Stimulated activated CD4-positive, alpha-beta T cell treated with anti-CD3 and anti-CD28 coated beads, Interleukin-2, amount 100 ng/mL, for 4 hours (primary cell): Measurements from ENCODE around the gene POU3F3.

ENCODE experiments used
- DNase-seq: peaks from one replicate; pipeline ENCODE4 v3.0.0-alpha.2; 2020; ENCODE audit warnings: low read depth

The POU3F3 gene

DNA sequence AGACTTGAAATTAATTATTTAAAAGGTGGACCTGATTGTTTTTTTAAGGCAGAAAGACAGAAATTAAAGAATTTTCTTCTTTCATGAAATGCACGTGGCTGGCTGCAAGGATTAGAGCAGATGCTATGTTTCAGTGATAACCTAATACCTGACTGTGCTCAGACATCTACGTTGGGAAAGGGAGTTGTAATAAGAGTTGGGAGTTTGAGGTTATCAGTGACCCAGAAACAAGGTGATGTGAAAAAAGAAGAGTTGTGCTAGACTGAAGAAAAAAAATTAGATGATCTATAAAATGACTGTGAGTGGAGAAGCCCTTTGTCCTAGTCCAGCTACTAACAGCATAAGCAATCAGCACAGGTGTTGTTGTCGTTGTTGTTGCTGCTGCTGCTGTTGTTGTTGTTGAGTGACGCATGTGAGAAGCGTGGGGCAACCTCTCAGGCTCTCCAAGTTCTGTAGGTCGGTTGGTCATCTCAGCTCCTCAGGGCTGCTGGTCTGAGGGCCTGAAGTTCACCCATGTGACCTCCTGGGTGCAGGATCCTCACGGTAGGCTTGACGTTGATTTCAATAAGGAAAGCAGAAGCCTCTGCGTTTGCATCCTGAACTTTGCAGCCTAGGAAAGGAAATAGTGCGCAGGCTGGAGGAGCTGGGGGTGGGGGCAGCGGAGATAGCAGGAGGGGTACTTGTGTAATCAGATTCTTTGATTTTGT is 7.6 kb downstream of the POU3F3 start:
- DNase-seq = no peak

DNA sequence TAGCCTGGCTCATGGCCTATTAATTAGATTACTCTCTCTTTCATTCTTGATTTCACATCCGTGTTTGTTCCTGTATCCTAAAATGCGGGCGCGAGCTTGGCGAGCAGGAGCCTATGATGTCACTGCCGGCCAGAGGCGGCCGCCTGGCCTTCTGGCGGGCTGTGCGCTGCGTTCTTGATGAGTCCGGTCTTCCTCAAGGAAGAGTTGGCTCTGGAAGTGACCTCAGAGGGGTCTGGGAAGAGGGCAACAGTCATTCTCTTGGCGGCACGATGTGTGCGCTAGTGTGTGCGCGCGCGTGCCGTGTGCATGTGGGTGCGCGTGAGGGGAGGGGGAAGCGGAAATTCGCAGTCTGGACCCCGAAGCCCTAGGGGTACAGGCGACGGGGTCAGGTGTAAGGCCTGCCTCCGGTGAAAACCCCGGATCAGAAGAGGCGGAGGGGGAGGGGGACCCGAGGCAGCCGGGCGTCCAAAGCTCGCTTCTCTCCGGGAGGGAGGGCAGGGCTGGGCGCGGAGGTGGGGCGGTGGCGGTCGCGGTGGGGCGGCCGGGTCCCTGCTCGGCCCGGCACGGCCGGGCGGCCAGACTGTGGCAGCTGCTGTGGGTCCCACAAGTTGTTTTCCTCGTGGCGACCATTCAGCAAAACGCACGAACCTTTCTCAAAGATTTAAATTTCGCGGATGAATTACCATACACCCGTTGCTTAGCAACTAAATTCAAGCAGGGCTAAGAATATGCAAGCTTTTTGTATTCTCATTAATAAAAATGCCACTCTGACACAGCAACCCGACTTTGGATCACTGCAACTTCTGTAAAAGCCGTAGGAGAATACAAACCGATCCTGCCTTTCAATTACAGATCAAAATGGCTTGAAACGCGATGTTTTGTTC is 8.4 kb downstream of the POU3F3 start:
- no peak for DNase-seq

DNA sequence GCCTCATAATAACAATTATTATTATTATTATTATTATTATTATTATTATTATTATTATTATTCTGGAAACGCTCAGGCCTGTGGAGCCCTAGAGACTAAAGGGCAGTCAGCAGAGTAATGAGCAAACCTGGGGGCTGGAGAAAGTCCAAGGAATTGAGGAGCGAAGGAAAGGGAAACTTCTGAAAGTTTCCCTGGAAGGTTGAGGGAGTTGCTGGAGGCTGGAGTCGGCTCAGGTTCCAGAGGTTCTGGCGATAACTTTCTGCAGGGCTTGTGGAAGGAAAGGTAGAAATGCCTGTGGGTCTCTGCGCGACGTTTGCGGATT is 9.2 kb downstream of the POU3F3 start:
- DNase-seq = no peak

DNA sequence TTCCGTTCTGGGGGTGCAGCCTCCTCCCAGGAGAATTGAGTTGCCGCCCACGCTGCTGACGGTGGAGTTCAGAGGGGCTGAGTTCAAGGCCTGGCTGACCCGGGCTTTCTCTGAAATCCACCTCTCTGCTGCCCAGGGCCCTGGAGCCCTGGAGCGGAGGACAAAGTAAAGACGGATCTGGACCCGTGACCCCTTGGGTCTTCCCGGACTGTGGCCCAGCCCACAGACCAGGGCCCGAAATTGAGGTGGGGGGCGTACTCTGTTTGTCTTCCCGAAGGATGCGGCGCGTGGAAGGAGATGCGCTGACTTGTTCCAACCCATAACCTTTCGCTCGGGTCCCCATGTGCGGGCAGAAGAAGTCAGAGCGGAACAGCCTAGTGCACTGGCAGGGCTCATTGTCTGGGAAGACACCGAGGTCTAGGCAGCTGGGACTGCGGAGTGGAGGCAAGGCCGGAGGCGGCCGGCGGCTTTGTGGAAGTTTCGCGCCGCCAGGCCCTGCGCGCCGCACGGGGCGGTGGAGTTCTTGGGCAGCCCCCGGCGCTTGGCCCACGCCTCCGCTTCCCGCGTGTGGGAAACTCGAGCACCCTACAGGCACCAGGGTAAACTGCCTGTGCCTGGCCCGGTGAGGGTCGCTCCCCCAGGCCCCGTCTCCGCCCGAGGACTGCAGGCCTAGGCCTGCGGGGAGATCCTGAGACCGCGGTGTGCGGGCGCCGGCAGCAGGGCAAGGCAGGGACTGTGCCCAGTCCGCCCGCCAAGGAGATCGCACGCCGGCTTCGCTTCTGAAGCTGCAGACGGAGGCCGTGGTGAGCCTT is 9.8 kb downstream of the POU3F3 start:
- DNase-seq = no peak

DNA sequence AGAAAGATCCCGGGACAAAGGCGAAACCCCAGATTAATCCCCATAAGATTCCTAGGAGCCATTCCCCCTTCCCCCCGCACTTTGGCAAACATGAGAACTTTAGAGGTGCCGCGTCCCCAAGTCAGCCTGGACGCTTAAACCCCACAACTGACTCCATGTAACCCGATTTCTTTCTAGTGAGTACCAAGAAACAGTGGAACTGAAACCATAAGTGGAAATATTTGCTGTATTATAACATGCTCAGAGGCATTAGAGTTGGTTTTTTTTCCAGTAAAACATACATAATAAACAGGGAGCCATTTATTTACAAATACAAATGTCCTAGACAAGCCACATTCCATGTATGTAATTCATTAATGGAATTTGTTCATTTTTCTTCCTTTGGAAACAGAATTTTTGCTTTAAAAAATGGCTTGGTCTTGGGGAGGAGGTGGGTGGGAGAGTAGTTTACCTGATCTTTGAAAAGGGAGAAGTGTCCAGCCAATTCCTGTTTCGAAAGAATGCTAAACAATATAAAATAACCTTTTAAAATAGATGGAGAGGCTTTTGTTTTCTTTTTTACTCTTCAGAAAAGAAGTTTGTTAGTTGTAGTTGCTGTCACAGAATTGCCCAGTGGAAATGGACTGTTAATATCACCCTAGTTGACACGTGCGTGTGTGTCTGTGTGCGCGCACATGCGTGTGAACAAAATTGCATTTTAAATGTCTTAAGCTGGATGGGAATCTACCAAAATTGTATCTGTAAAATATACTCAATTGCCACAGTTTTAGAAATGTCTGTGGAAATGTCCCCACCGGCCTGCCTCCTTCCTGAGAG is 10.6 kb downstream of the POU3F3 start:
- DNase-seq = no peak

DNA sequence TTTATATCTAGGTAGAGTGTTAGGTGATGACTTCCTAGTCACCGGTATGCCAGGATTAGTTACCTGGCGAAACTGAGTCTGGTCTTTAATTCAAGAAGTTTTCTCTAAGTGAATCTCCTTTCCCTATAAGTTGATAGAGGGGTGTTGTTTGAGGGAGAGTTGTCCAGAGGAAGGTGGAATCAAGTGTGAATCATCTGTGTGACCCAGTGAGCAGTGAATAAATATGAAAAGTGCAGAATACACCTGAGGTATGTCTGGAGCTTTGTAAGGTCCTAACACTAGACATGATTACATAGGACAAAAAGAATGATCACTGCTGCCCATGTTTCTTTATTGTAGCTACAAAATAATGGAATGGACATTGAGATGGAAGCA is 11.2 kb downstream of the POU3F3 start:
- no peak for DNase-seq

DNA sequence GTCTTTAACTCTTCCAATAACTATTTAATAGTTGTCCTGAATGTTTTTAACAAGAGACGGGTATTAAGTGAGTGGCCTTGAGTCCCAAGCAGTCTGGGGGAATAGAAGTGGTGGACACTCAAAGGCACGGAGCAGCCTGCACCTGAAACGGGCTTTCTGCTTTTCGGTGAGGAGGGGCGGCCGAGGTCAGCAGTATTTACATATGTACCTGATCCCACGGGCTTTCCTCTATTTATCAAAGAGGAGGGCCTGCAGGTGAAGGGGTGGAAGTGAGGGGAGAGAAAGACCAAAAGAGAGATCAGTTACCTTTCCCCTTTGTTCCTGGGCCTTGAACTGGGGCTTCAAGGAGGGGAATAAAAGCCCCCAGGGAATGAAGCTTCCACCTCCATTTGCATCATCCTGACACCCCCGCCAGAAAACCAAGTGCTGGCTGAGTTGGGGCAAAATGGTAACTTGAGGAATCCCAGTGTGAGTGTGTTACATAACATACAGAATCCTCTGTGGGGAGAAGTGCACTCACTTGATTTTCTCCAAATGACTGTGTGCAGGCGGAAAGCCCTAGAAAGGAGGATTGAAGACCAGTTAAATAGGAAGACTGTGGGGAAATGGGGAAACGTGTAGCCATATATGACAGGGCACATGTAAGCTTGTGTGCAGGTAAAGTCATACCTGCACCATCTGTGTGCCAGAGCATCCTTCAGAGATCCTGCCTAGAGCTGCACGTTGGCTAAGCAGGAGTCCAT is 12.4 kb downstream of the POU3F3 start:
- no peak for DNase-seq

DNA sequence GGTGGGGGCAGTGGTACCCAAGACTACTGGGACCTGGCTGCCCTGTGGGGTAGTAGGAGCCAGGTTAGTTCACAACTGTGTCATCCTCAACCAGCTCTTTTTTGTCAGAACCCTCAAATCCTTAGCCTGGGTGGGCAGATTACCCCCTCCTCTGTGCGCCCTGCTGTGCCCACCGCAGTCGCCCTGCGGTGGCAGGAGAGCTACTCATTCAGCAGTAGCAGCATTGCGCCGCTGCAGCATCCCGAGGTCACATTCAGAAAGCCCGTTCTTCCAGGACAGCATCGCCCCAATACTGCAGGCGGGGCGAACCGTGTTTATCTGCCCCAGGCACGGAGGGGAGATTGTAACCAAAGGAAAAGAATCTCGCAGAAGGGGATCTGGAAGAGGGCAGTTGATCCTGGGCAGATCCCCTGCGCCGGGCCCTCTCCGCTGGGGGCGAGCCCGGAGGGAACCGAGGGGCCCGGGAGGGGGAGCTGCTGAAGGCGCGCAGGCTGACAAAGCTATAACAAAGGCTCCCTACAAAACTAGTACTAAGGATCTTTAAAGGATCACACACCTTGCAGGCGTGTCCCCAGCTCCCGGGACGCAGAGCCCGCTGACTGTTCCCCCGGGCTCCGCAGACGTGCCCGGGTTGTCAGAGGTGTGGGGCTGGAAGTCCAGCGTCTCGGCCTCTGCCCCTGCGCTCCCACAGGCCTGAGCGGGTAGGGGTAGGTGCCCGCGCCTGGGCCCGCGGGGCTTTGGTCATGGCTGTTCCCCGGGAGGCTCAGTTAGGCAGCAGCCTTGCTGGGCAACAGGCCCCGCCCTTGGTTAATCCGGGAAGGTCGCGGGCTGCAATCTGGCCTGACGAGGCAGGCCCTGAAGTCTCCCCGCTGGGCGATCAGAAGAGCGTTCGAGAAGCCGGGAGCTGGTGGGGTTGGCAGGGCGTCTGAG is 13.2 kb downstream of the POU3F3 start:
- DNase-seq = no peak

DNA sequence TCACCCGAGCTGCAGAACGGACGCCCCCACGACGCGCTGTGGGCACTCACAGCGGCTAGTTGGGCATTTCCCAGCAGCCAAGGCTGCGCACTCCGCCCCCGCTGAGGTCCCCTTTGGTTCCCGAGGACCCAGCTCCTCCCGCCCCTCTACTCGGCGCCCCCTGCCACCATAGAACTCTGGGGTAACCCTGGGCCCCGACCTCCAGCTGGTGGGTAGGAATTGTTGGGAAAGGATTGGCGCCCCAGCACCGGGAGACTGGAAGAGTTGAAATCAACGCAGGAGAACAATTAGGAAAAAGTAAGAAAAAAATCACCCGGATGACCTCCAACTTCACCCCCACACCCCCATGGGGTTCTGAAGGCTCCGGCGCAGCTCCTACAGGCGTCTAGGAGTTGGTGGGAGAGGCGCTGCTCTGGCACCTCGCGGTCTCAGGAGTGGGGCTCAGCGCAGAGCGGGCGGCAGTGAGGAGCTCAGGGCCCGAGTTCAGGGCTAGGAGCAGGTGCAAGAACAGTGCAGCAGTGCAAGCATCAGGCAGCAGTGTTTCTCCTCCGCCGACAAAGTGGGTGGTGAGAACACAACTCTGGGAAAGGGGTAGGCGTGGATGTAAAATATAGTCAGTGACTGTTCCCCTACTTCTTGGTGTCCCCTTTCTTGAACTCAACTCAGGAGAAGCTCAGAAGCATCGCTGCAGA is 14.0 kb downstream of the POU3F3 start:
- DNase-seq = no peak

DNA sequence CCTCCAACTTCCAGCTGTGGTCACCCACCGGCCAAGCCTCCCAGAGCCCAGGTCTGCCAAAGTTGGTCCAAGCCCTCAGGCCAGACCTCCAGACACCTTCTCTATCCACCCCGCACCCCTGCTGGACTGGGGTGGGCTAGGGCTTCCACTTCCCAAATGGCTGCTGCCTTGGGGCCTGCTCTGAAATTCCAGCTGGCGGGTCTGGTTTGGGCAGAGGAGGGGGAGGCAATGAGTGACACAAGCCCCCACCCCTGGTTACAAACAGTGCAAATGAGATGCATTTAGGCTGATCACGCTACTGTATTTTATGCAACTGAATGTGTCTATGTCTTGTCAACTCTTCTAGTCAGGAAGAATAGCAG is 14.6 kb downstream of the POU3F3 start:
- DNase-seq = no peak

DNA sequence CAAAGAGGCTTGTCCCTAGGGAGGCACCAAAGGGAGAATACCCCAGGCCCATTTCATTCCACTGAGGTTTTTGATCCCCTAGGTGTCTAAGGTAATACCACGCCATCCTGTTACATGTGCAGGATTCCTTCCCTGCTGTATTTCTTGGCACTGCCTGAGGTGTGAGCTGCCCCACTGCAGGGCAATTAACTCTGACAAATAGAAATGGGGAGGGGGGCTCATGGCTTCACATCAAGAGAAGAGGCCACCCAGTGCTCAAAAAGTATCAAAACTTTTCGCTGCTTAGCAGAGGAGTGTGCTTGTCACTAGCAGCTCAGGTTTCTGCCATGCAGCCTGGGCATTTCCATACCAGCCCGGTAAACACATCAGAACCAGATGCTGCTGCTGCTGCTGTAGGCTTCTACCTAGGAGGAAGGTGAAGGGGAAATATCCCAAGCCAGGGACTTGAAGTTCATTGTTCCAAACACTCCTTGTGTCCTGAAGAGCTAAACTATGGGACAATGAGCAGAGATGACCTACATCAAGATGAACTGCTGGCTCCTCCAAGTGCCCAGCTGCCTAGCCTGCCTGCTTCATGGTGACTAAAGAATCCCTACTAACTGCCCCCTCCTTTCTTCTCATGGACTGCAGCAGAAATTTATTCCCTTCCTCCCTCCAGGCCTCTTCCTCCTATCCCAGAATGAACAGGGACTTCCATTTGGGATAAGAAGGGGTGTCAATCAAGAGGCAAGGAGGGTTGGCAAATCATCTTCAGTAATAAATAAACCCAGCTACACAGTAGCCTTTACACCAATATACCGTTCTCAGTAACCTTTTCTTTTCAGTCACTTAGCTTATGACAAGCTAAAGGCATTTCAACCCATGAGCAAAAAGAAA is 16.4 kb downstream of the POU3F3 start:
- no peak for DNase-seq

DNA sequence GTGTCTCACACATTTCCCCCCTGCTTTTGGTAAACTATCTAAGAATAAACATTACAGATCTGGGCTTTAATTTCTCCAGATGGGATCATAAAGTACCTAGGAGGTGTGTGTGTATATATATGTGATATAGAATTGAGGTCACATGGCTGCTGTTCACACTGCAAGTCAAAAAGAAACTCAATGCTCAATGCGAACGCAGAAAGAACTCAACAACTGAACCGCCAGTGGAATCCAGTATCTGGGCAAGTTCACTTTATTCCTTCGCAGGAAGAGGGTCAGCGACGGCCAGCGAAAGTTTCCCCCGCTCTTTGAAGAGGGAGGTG is 17.7 kb downstream of the POU3F3 start:
- DNase-seq = no peak

DNA sequence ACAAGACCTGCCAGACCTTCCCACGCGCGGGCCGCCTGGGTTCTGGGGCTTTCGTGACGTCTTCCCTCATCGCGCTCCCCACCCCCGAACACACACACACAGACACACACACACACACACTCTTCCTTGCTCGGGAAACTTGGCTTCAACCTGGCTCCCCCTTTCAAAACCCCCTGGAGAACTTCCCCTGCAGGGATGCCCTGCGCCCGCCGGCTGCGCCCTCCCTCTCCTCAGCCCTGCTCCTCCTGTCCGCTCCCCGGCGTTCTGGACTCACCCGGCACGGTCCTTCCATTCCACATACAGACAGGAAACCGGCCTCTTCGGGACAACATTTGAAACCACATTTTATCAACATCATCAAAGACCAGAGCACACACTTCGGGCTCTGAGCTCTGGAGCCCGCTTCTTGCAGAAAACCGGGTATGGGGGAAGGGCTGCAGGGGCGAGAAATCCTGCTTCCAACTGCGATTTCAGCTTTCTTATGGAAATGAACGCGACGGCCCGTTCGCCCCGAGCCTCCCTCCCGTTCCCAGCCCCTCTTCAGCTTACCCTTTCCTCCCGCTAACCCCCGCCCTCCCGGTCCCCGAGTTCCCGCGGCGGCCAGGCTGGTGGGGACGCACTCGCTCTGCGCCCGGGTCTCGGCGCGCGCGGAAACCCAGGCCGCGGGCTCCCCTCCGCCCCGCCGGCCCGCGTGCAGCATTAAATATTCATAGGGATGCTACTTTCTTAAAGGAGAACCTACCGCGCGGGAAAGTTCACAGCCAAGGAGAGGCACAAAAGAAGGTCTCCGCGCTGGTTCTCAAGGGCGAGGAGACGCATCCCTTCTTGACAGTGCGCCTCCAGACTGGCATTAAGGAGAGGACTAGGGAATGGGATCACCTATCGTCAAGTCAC is 18.3 kb downstream of the POU3F3 start:
- no peak for DNase-seq

DNA sequence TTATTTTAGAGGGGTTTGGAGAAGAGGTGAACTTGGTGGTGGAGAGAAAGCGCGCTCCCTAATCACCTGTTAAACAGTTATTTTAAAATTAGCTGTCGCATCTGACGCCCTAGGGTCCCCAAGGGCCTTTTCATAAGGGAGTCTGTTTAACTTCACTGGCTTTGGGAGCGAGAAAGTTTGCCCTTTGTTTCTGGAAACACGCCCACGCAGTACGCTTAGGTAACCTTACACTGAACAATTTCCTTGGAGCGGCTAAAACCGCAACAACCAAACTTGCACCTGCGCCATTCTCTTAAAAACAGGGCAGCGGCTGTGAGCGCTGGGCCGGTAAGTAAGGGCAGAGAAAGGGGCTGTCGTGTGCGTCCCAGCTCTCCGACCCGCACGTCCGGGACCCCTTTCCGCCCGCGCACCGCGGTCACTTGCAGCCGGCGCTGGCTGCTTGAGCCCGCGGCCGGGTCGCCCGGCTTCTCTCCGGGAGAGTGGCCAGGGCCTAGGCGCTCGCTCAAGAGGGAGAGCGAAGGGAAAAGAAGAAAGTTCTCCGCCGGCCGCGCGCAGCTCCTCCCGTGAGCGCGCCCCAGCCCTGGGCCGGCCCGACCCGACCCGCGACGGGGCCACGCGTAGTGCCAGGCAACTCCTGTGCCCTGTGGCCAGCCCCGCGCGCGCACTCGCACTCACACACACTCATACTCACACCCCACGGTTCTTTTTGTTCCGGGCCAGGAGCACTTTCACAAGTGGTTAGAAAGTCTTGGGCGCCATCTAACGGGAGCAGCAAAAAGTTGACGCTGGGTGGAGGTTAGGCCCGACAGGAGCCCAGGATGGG is 19.2 kb downstream of the POU3F3 start:
- DNase-seq = peak; percentile 21

DNA sequence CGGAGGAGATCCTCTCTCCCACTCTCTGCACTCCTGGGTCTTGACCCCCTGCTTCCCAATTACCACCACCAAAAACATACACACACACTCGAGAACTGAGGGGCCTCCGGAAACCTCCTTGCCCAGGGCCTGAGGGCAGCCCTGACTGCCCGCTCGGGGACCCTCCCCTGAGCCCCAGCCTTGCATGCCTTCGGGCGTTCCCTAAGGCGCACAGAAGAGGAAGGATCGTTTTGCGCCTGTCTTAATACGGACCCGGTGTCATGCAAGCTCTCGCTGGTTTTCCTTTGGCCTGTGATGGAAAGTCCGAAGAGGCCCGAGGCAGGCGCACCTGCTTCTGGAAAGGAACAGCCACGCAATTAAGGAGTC is 19.8 kb downstream of the POU3F3 start:
- no peak for DNase-seq

DNA sequence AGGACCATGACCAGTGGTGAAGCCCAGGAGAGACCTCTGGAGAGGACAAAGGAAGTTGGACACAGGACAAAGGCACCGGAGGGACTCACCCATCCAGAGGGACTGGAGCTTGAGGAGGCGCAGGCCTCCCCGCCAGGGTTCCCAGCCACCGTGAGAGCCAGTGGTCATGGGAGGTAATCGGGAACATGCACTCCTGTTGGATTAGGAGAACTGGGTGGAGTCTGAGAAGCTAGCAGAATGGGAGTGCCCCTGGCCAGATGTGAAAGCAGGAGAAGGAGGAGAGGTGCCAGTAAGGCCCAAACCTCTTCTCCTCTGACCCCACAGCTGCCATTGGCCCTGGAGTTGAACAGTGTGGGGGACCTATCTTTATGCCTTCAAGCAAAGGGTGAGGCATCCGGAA is 20.3 kb downstream of the POU3F3 start:
- no peak for DNase-seq

DNA sequence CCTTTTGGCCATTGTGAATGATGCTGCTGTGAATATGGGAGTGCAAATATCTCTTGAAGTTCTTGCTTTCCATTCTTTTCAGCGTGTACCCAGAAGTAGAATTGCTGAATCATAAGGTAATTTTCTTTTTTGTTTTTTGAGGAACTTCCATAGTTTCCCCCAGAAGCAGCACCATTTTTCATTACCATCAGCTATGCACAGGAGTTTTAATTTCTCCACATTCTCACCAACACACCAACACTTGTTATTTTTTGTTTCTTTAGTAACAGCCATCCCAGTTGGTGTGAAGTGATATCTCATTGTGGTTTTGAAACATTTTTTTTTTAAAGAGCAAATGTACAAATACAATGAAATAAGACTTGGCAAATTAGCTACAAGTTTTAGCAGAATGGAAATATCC is 21.3 kb downstream of the POU3F3 start:
- no peak for DNase-seq
